Fibroblast of skin of back (primary cell): ENCODE measurements around the gene INTS7.

Source experiments
- DNase-seq: peaks from one replicate; pipeline ENCODE4 v3.0.0-alpha.2; 2013

INTS7 gene

GRCh38 chr1:211903490-211904245 is 131.7 kb downstream of the INTS7 start:
- DNase-seq: no peak

DNA sequence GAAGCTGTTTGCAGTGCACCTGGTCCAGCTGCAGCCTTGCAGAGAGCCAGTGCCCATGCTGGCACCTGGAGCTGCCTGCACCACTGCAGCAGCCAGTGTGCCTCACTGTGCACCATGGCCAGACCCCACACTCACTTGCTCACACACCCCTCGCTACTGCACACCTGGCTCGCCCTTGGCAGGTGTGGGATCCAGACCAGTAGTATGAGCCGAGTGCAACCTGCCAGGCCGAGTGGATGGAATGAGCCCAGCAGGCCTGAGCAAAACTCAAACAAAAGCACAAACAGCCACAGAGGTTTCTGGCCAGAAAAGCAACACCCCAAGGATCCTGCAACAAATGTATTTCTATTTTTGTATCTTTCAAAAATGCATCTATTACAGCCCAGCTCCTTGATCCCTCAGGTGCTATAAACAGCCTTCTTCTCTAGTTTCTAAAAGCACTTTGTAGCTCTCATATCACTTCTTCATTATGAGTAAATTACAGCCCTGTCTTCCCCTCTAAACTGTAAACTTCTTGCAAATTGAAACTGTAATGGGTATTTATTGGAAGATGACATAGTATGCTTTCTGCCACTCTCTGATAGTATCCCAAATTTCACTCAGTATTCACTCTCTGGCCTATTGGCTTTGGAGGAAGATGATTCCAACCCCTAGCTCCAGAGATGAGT is 132.6 kb downstream of the INTS7 start:
- no peak for DNase-seq

DNA sequence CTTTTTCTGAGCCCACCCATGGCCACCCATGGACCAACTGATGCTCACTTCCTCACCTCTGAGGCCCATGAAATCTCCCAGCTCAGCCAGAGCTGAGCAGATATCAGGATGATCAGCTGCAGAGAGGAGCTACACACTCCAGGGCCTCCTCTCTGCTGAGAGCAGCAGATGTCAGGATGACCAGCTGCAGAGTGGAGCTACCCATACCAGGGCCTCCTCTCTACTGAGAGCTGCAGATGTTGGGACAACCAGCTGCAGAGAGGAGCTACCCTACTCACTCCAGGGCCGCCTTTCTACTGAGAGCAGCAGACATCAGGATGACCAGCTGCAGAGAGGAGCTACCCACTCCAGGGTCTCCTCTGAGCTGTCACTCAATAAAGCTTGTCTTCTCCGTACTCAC is 133.4 kb downstream of the INTS7 start:
- no peak for DNase-seq

DNA sequence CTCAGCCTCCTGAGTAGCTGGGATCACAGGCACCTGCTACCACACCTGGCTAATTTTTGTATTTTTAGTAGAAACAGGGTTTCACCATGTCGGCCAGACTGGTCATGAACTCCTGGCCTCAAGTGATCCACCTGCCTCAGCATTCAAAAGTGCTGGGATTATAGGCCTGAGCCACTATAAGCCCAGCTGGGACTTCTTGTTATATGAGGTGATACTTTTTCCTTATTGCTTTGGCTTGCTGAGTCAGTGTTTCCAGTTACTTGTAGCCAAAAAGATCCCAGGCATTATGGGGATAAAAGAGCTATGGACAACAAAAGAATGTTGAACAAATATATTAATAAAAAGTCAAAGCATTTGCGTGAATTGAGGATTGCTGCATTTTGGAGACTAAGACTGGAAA is 134.9 kb downstream of the INTS7 start:
- no peak for DNase-seq

DNA sequence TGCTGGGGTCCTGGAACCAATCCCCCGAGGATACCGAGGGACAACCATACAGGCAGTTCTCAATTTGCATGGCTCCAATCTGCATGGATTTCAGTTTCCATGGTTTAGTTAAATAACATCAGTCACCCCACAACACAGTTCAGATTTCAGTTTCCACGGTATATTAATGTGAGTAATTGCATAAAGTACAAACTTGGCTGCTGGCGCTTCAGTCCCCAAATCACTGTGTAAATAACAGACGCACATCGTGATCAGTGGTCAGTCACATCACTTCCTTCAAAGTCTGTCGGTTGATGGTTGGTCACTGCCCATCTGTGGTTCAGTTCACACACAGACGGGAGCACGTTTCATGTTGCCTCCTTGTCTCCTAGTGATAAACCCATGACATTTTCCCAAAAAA is 138.4 kb downstream of the INTS7 start:
- no peak for DNase-seq

DNA sequence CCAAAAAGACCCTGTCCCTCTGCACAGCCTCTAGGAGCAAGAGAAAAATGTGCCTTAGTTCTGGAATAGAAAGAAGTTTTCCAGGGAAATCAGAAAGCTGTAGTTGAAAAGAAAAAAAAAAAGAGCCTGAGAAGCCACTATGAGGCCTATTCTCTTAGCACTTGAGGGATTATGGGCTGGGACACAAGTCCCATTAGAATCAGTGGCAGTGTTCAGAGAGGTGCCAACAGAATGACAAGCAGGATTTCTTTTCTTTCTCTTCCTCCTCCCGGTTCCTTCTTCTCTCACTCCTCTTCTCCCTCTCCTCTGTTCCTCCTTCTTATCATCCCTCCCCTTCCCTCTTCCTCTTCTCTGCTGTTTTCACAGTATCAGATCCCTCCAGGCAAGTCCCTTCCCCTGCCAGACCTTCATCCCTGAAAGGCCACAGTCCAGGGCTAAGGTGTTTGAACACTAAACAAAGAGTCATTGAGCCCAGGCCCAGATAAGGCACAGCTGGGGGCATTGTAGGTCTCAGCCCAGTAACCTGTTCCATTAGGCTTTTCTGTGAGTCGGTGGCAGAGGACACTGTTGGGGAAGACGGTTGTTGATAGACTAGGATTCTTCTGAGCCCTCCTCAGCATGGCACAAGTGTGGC is 140.1 kb downstream of the INTS7 start:
- no peak for DNase-seq

GRCh38 chr1:211894312-211894711 is 141.0 kb downstream of the INTS7 start:
- no peak for DNase-seq

DNA sequence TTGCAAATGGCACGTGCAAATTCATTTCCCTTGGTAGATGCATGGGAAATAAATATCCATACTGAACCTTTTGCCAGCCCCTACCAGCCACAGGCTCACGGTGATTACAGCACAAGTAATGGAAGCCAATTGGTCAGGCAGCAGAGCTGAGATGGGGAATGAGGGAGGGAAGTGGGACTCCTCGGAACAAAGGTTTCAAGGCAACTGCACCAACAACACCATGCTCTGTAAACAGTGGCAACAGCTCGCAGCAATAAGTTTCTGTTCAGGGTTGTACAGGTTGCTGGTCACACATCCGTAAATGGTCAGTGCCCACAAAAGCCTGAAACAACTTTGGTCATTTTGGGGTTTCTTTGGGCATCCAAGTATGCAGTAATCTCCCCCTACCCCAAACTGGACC is 142.1 kb downstream of the INTS7 start:
- DNase-seq: no peak

DNA sequence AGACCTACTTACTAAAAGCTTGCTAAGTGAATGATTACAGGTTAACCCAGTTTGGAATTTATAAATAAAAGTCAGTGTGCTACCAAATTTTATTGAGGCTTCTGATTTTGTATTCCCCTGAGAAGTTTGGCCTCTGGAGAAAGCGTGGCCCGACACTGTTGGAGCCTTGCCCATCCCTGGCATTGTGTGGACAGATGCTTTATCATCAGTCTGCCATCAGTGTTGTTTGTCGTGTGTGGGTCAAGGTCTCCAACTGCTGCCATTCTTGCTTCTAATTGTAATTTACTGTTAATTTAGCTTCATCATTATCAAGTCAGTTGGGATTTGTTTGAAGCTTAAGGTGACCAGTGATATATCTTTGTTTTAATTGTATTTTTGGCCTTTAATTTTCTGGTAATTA is 142.8 kb downstream of the INTS7 start:
- no peak for DNase-seq

DNA sequence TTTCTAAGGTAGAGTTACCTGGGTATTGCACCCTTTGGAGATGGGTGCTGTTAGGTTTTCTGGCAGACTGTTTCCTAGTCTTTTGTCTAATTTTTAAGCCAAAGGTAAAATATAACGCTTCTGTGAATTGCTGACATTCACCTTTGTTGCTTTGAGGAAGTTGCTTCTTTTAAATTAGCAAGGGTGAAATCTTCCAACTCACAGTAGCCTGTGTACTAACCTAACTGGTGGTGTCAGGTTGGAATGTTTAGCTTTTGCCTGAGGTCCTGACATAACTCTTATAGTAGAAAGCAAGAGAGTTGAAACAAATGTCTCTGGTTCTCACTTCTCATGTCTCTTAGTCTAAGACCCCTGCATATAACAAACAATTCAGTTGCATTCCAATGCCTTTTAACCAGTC is 143.6 kb downstream of the INTS7 start:
- DNase-seq: no peak
